ENCODE data around the gene SLC22A23. TPM values are rescaled to one million over a fixed set of nuclear protein-coding genes. Genes with fewer than 3 reads are reported as not detected.
A peak's percentile ranks its signal among the peaks of the same experiment; 100 is the strongest.

SLC22A23 gene
- total and polyA plus RNA-seq, 2 of the 4 experiments (the other 2 are of a cell fraction): 0.72 to 1.6 TPM

DNA sequence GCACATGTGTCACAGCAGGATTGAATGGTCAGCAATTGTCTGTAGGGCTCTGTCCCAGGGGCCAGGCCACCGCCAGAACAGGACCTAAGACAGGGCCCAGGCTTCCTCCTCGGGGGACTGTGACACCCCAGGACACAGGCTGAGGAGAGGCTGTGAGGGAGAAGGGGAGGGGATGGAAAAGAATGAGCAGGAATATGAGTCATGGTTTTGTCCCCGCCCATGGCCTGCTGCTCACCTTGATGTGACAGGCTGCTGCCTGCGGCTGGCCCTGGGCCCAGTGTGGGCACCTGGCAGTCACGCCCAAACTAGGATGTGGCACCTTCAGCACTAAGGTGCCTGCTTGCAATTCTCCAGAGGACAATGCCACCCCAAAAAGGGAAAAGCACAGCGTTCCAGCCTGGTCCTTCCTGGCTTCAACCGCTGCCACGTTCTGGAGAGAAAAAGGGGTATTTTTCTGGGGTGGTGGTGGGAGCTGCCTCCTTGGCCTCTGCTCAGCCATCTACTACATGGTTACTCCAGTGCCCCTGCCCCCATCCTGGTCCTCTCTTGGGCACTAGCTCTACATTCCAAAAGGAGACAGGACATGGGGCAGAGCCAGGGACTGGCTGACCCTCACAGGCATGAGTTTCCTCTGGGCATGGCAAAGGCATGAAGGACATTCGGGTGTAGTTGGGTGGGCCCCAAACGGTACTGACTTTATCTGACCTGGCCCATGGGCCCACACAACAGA lies 93.4 kb downstream of the SLC22A23 start:
- no peak overlapping the region for H2BK5ac ChIP-seq (ENCODE audit: low read depth, low read length, poor library complexity, severe bottlenecking)
- in situ Hi-C loops (cut with MboI; ENCODE audit: low sequenced_read_pairs) (no loop called here), dilution Hi-C loops (cut with HindIII; ENCODE audit: low sequenced_read_pairs, unreplicated experiment) (no loop called here), intact Hi-C loops (cut with micrococcal nuclease) (no loop called here)
- ATAC-seq (ENCODE audit: low read depth) (no peak), DNase-seq (no peak)
- no peak overlapping the region for H2AK5ac ChIP-seq (ENCODE audit: low read depth, low read length)
- no peaks in the 10 kb centered on the region for H3K9me3 ChIP-seq (ENCODE audit: control insufficient read depth, insufficient read depth, low read length)
- no peak overlapping the region for H2BK120ac ChIP-seq (ENCODE audit: low read depth, low read length)
- no peak overlapping the region for H2BK15ac ChIP-seq (ENCODE audit: low read depth, low read length)
- H3K36me3 ChIP-seq (ENCODE audit: control insufficient read depth, insufficient read depth, low read length): no peaks in the 10 kb centered on the region
- 83% methylated on average over 1 of the region's 10 CpGs; no CpG with 5 or more reads in 1 of the 2 experiments for WGBS, 2 experiments (ENCODE audit: extremely low coverage in 2 of 2, insufficient read length in 1 of 2)
- H3K18ac ChIP-seq (ENCODE audit: low read depth, low read length): no peak overlapping the region
- no peak overlapping the region for H3K27ac ChIP-seq (ENCODE audit: insufficient read depth, low read length)
- no peak overlapping the region for H3K14ac ChIP-seq (replicated peaks; ENCODE audit: low read depth, low read length)
- no peak overlapping the region for H3K4me2 ChIP-seq (ENCODE audit: low read depth, low read length)
- H4K8ac ChIP-seq (ENCODE audit: low read depth in 2 of 2, low read length in 2 of 2): no peak overlapping the region
- no peak overlapping the region for H3K4me3 ChIP-seq (ENCODE audit: insufficient read depth, low read depth, low read length)
- CTCF ChIA-PET: no interaction called here
- H3K4me1 ChIP-seq (ENCODE audit: control insufficient read depth, insufficient read depth, low read length): no peaks in the 10 kb centered on the region
- peak overlapping the region; percentile 30 for H2AK9ac ChIP-seq (replicated peaks; ENCODE audit: low read depth, low read length, poor library complexity)
- POLR2A ChIA-PET (ENCODE audit: unreplicated experiment): no interaction called here
- peaks cover 34% of the 10 kb centered on the region for H3K27me3 ChIP-seq (ENCODE audit: control insufficient read depth, insufficient read depth, low read length)
- H2AFZ ChIP-seq (replicated peaks; ENCODE audit: low read length, poor library complexity): no peak overlapping the region
- H4K20me1 ChIP-seq (ENCODE audit: insufficient read depth, low read length): no peaks in the 10 kb centered on the region
- peaks cover 2% of the 10 kb centered on the region; the same call in 1 of the 2 replicates for H3K9me1 ChIP-seq (ENCODE audit: insufficient read depth, low read length)
- no peak overlapping the region for H4K91ac ChIP-seq (ENCODE audit: insufficient read depth, low read depth, low read length)
- TF ChIP-seq MAZ (IDR thresholded peaks at IDR 0.05; ENCODE audit: borderline replicate concordance, low read depth, low read length) (no peak), SMC3 (IDR thresholded peaks at IDR 0.05; ENCODE audit: low read depth, low read length) (no peak), FOS (IDR thresholded peaks at IDR 0.05; ENCODE audit: low read depth, low read length) (no peak), CHD1 (IDR thresholded peaks at IDR 0.05; ENCODE audit: low read depth, low read length) (no peak), POLR2A (IDR thresholded peaks at IDR 0.05; ENCODE audit: low read depth, low read length) (no peak), RFX5 (IDR thresholded peaks at IDR 0.05; ENCODE audit: low read depth, low read length) (no peak), MXI1 (IDR thresholded peaks at IDR 0.05; ENCODE audit: borderline replicate concordance, low read depth, low read length) (no peak), MAFK (IDR thresholded peaks at IDR 0.05; ENCODE audit: low read depth, low read length) (no peak)
- TF ChIP-seq, protein P1, sequence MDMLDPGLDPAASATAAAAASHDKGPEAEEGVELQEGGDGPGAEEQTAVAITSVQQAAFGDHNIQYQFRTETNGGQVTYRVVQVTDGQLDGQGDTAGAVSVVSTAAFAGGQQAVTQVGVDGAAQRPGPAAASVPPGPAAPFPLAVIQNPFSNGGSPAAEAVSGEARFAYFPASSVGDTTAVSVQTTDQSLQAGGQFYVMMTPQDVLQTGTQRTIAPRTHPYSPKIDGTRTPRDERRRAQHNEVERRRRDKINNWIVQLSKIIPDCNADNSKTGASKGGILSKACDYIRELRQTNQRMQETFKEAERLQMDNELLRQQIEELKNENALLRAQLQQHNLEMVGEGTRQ (IDR thresholded peaks at IDR 0.05; ENCODE audit: low read depth, low read length): no peak
- TF ChIP-seq, protein P2, sequence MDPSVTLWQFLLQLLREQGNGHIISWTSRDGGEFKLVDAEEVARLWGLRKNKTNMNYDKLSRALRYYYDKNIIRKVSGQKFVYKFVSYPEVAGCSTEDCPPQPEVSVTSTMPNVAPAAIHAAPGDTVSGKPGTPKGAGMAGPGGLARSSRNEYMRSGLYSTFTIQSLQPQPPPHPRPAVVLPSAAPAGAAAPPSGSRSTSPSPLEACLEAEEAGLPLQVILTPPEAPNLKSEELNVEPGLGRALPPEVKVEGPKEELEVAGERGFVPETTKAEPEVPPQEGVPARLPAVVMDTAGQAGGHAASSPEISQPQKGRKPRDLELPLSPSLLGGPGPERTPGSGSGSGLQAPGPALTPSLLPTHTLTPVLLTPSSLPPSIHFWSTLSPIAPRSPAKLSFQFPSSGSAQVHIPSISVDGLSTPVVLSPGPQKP (IDR thresholded peaks at IDR 0.05; ENCODE audit: borderline replicate concordance, low read depth, low read length): no peak
- H3K9ac ChIP-seq (ENCODE audit: low read depth, low read length): no peak overlapping the region
- no peak overlapping the region for H3K4ac ChIP-seq (ENCODE audit: low read depth, low read length)
- no peak overlapping the region for H3K23ac ChIP-seq (ENCODE audit: low read depth, low read length)
- H4K5ac ChIP-seq (ENCODE audit: low read depth, low read length): no peak overlapping the region
- no peak overlapping the region for H3K56ac ChIP-seq (ENCODE audit: extremely low read depth, insufficient read depth, low read length)
- H2BK20ac ChIP-seq (ENCODE audit: low read depth, low read length): no peak overlapping the region
- no peaks in the 10 kb centered on the region for H3K79me1 ChIP-seq (ENCODE audit: low read depth in 1 of 2, low read length in 2 of 2)
- BruUV-seq (replicated peaks): no TSS peak
